ENCODE data around the gene FCSK. TPM values are rescaled to one million over a fixed set of nuclear protein-coding genes. Genes with fewer than 3 reads are reported as not detected.

FCSK gene
- total and polyA plus RNA-seq, 2 of the 13 experiments (the other 11 are each of a cell fraction or from before 2014, with no cell fraction given): 9.1 to 19.2 TPM

GRCh38 chr16:70430667-70431536 lies 23.5 kb upstream of the FCSK start:
- DNase-seq (ENCODE audit: low spot score) (peak; percentile 48), FAIRE-seq (peak; percentile 71), ATAC-seq (no peak)
- ChIA-PET POLR2A (interaction anchor here (0.6 to 3.9 kb wide), 5 partner anchors 9 to 87 kb away, joined by 3 to 75 read pairs (median 17); partner anchors contain the start of genes FCSK and ST3GAL2), CTCF (ENCODE audit: low intra/inter-chr PET ratio, low total read pairs) (no interaction called here)
- Histone ChIP-seq H3K9ac (ENCODE audit: insufficient read depth, low read depth, low read length) (peak overlapping the region; percentile 61), H3K4me1 (ENCODE audit: insufficient read depth, low read length) (peaks cover 91% of the 10 kb centered on the region), H2AFZ (ENCODE audit: low read length) (no peak overlapping the region), H3K27ac (ENCODE audit: extremely low read length, insufficient read depth, low read length) (peak overlapping the region; percentile 96), H3K27me3 (ENCODE audit: control insufficient read depth in 1 of 2, insufficient read depth in 2 of 2, low read length in 2 of 2) (no peaks in the 10 kb centered on the region), H3K79me2 (ENCODE audit: insufficient read depth, low read length) (peaks cover 64% of the 10 kb centered on the region), H4K20me1 (ENCODE audit: insufficient read depth, low read length) (no peaks in the 10 kb centered on the region), H3K4me3 (replicated peaks in 1 of 3; ENCODE audit: insufficient read depth in 1 of 3, low read depth in 2 of 3, low read length in 3 of 3) (peak overlapping the region in 1 of 3 experiments; percentile 50; a peak in 1 of 6 replicates), H3K4me2 (ENCODE audit: low read depth, low read length) (peak overlapping the region; percentile 77), H3K36me3 (replicated peaks in 1 of 2; ENCODE audit: control insufficient read depth in 1 of 2, insufficient read depth in 2 of 2, low read length in 2 of 2) (peaks cover 7 to 10% of the 10 kb centered on the region in 2 experiments), H3K9me3 (ENCODE audit: low read length) (no peaks in the 10 kb centered on the region)
- in situ Hi-C loops (cut with HindIII; ENCODE audit: extremely low pct_ligation_motif_present, low pct_unique_long_range_greater_than_20kb) (no loop called here), intact Hi-C loops (cut with micrococcal nuclease; ENCODE audit: unreplicated experiment) (no loop called here)
- WGBS (ENCODE audit: low lambda C conversion rate): 37% methylated on average over 11 of the region's 11 CpGs
- no TSS peak for BruUV-seq (replicated peaks)
- TF ChIP-seq ZNF607 (CRISPR knock-in tag; IDR thresholded peaks at IDR 0.05; ENCODE audit: borderline replicate concordance) (0 out of 2 replicates have a peak, but pooled peaks have one; percentile 25), PAXIP1 (CRISPR knock-in tag; conservative IDR thresholded peaks at IDR 0.05) (peak; percentile 34), PPARG (CRISPR knock-in tag; conservative IDR thresholded peaks at IDR 0.05) (peak; percentile 23; the same call in 1 of the 2 replicates), TEAD3 (CRISPR knock-in tag; optimal IDR thresholded peaks at IDR 0.05; ENCODE audit: borderline replicate concordance) (peak; percentile 18), BCL3 (CRISPR knock-in tag; IDR thresholded peaks at IDR 0.05) (no peak), ZNF367 (CRISPR knock-in tag; IDR thresholded peaks at IDR 0.05; ENCODE audit: borderline replicate concordance) (no peak), ZSCAN30 (CRISPR knock-in tag; IDR thresholded peaks at IDR 0.05) (no peak), GTF2F1 (IDR thresholded peaks at IDR 0.05; ENCODE audit: low read length) (no peak), ZNF704 (CRISPR knock-in tag; IDR thresholded peaks at IDR 0.05; ENCODE audit: borderline replicate concordance) (no peak), HDAC1 (CRISPR knock-in tag; IDR thresholded peaks at IDR 0.05) (no peak), HOXD1 (CRISPR knock-in tag; IDR thresholded peaks at IDR 0.05) (0 out of 2 replicates have a peak, but pooled peaks have one; percentile 43), ZFX (CRISPR knock-in tag; IDR thresholded peaks at IDR 0.05; ENCODE audit: low read depth) (no peak), ZNF512 (CRISPR knock-in tag; IDR thresholded peaks at IDR 0.05) (no peak), POLR2AphosphoS5 (IDR thresholded peaks at IDR 0.05; ENCODE audit: low read depth, low read length) (0 out of 2 replicates have a peak, but pooled peaks have one; percentile 45), POGZ (CRISPR knock-in tag; IDR thresholded peaks at IDR 0.05) (no peak), BORCS8-MEF2B (CRISPR knock-in tag; IDR thresholded peaks at IDR 0.05) (no peak)

Data from HepG2 (cell line).